Embryonic facial prominence (tissue), 1 donor: ENCODE measurements around the gene FHOD1.

Source experiments
- DNase-seq: peaks from one replicate; pipeline ENCODE4 v3.0.0-alpha.2; 2016; ENCODE audit errors: extremely low spot score

FHOD1 gene

GRCh38 chr16:67190448-67191399 lies 56.6 kb downstream of the FHOD1 start:
- no peak for DNase-seq

- no peak for DNase-seq
Observed at GRCh38 chr16:67190041-67190440, 57.2 kb downstream of the FHOD1 start, which contains the start of gene EXOC3L1. Gene EXOC3L1, minus strand, starts transcription at chr16:67190136. Its CDS starts 460 bp downstream, at chr16:67189676.

- DNase-seq: no peak
Observed at GRCh38 chr16:67188798-67189197, 58.5 kb downstream of the FHOD1 start.

- DNase-seq: no peak
Observed at GRCh38 chr16:67188323-67188722, 59.0 kb downstream of the FHOD1 start.

- no peak for DNase-seq
Observed at GRCh38 chr16:67187175-67187890, 59.9 kb downstream of the FHOD1 start.

- no peak for DNase-seq
Observed at GRCh38 chr16:67186550-67186950, 60.7 kb downstream of the FHOD1 start.

GRCh38 chr16:67185651-67186134 lies 61.6 kb downstream of the FHOD1 start:
- no peak for DNase-seq

- peak; percentile 43 for DNase-seq
Observed at GRCh38 chr16:67184995-67185650, 62.2 kb downstream of the FHOD1 start.

- no peak for DNase-seq
Observed at GRCh38 chr16:67184453-67184994, 62.8 kb downstream of the FHOD1 start.

- DNase-seq: peak; percentile 96
Observed at GRCh38 chr16:67183627-67184452, 63.4 kb downstream of the FHOD1 start, which contains the start of gene MATCAP1. Gene MATCAP1, minus strand, starts transcription at chr16:67183963. Its CDS starts 3,353 bp downstream, at chr16:67180610.

- no peak for DNase-seq
Observed at GRCh38 chr16:67183284-67183626, 64.0 kb downstream of the FHOD1 start.

GRCh38 chr16:67182288-67182687 lies 65.0 kb downstream of the FHOD1 start:
- DNase-seq: no peak

- no peak for DNase-seq
Observed at GRCh38 chr16:67181346-67181745, 65.9 kb downstream of the FHOD1 start.

GRCh38 chr16:67180166-67180565 lies 67.1 kb downstream of the FHOD1 start:
- no peak for DNase-seq

GRCh38 chr16:67179421-67180080 lies 67.7 kb downstream of the FHOD1 start:
- no peak for DNase-seq
